Mesenchymal stem cell (in vitro differentiated cells and primary cell): ENCODE data around the gene PRKG2.
A peak's percentile ranks its signal among the peaks of the same experiment; 100 is the strongest.

Experiments
- DNase-seq: peaks from one replicate; pipeline ENCODE4 v3.0.0-alpha.2; 2013
- H2AFZ ChIP-seq: one replicate; pipeline ENCODE4 v1.6.1; 2013; ENCODE audit warnings: low read depth, mild to moderate bottlenecking, control low read depth, inconsistent platforms, low read length, moderate library complexity
- H2AK5ac ChIP-seq: 2 replicates; pipeline ENCODE4 v1.6.1; 2013; ENCODE audit warnings: low read length, moderate library complexity, mild to moderate bottlenecking, inconsistent platforms; ENCODE audit not compliant: severe bottlenecking
- H2BK120ac ChIP-seq: one replicate; pipeline ENCODE4 v1.6.1; 2013; ENCODE audit warnings: low read depth, mild to moderate bottlenecking, inconsistent platforms, low read length, moderate library complexity
- H2BK12ac ChIP-seq, 2 experiments: one replicate each; pipeline ENCODE4 v1.6.1; 2013; ENCODE audit warnings: inconsistent platforms in 2 of 2, low read length in 2 of 2, mild to moderate bottlenecking in 2 of 2, moderate library complexity in 2 of 2, control low read depth in 1 of 2
- H2BK15ac ChIP-seq: one replicate; pipeline ENCODE4 v1.6.1; 2013; ENCODE audit warnings: mild to moderate bottlenecking, low read depth, inconsistent platforms; ENCODE audit not compliant: poor library complexity, severe bottlenecking
- H2BK5ac ChIP-seq: 2 replicates; pipeline ENCODE4 v1.6.1; 2013; ENCODE audit warnings: low read depth, mild to moderate bottlenecking, low read length, control low read depth, inconsistent platforms; ENCODE audit not compliant: poor library complexity, severe bottlenecking
- H3K14ac ChIP-seq, 2 experiments: one replicate each; pipeline ENCODE4 v1.6.1; 2013; ENCODE audit warnings: inconsistent platforms in 2 of 2, low read length in 2 of 2, control low read depth in 1 of 2, mild to moderate bottlenecking in 1 of 2, moderate library complexity in 1 of 2
- H3K18ac ChIP-seq, 2 experiments: one replicate each; pipeline ENCODE4 v1.6.1; 2013; ENCODE audit warnings: inconsistent platforms in 2 of 2, low read length in 2 of 2, control low read depth in 1 of 2, low read depth in 1 of 2, mild to moderate bottlenecking in 1 of 2
- H3K23ac ChIP-seq, 2 experiments: one replicate each; pipeline ENCODE4 v1.6.1; 2013; ENCODE audit warnings: inconsistent platforms in 2 of 2, low read length in 2 of 2, mild to moderate bottlenecking in 2 of 2, moderate library complexity in 2 of 2, control low read depth in 1 of 2
- H3K27ac ChIP-seq: 2 replicates; pipeline ENCODE4 v1.5.1; 2013; ENCODE audit warnings: mild to moderate bottlenecking, moderate library complexity, low read length, control low read depth, inconsistent platforms; ENCODE audit not compliant: poor library complexity, severe bottlenecking
- H3K27me3 ChIP-seq, 2 experiments: 2 replicates each; pipeline versions ENCODE4 v1.6.1 to v1.7.0; 2013; ENCODE audit warnings: low read length in 2 of 2, mild to moderate bottlenecking in 2 of 2, moderate library complexity in 2 of 2, control low read depth in 1 of 2, inconsistent platforms in 1 of 2; ENCODE audit not compliant: control insufficient read depth in 1 of 2, insufficient read depth in 1 of 2
- H3K36me3 ChIP-seq, 2 experiments: 2 replicates each; pipeline versions ENCODE4 v1.6.1 to v1.7.0; 2013; ENCODE audit warnings: low read length in 2 of 2, control low read depth in 1 of 2, inconsistent platforms in 1 of 2, low read depth in 1 of 2, mild to moderate bottlenecking in 1 of 2; ENCODE audit not compliant: insufficient read depth in 2 of 2, control insufficient read depth in 1 of 2
- H3K4ac ChIP-seq, 2 experiments: one replicate each; pipeline ENCODE4 v1.6.1; 2013; ENCODE audit warnings: inconsistent platforms in 2 of 2, low read length in 2 of 2, mild to moderate bottlenecking in 2 of 2, moderate library complexity in 2 of 2, control low read depth in 1 of 2, low read depth in 1 of 2
- H3K4me1 ChIP-seq: 2 replicates; pipeline ENCODE4 v1.6.1; 2013; ENCODE audit warnings: low read depth, low read length, control low read depth; ENCODE audit not compliant: control insufficient read depth, insufficient read depth
- H3K4me2 ChIP-seq: 2 replicates; pipeline ENCODE4 v1.6.1; 2013; ENCODE audit warnings: low read length, mild to moderate bottlenecking, inconsistent platforms; ENCODE audit not compliant: poor library complexity, severe bottlenecking
- H3K4me3 ChIP-seq, 2 experiments: 2 replicates each; pipeline versions ENCODE4 v1.5.1 to v1.7.0; 2013; ENCODE audit warnings: low read length in 2 of 2, mild to moderate bottlenecking in 2 of 2, control low read depth in 1 of 2, low read depth in 1 of 2; ENCODE audit not compliant: insufficient read depth in 1 of 2
- H3K79me1 ChIP-seq: replicated peaks from 2 replicates; pipeline ENCODE4 v1.6.1; 2013; ENCODE audit warnings: mild to moderate bottlenecking, control low read depth, low read length, inconsistent platforms; ENCODE audit not compliant: poor library complexity, severe bottlenecking
- H3K9ac ChIP-seq: 2 replicates; pipeline ENCODE4 v1.7.0; 2013; ENCODE audit warnings: mild to moderate bottlenecking, low read length, moderate library complexity
- H3K9me3 ChIP-seq: 2 replicates; pipeline ENCODE4 v1.7.0; 2013; ENCODE audit warnings: mild to moderate bottlenecking, low read length; ENCODE audit not compliant: control insufficient read depth
- H4K8ac ChIP-seq: one replicate; pipeline ENCODE4 v1.6.1; 2013; ENCODE audit warnings: inconsistent platforms, mild to moderate bottlenecking, low read length, moderate library complexity
- H4K91ac ChIP-seq: one replicate; pipeline ENCODE4 v1.6.1; 2013; ENCODE audit warnings: mild to moderate bottlenecking, low read length, inconsistent platforms
- WGBS: methylation state at CpG from one replicate; pipeline ENCODE4 v1.1.7; 2013; ENCODE audit warnings: mixed read lengths; 5-methylcytosine and 5-hydroxymethylcytosine counted together

PRKG2 gene

GRCh38 chr4:81042578-81043365, 172.2 kb downstream of the PRKG2 start:
- 96% methylated on average over 2 of the region's 5 CpGs for WGBS
- H3K18ac ChIP-seq = no peak overlapping the region
- DNase-seq = no peak

GRCh38 chr4:81040012-81040659, 174.9 kb downstream of the PRKG2 start:
- 37% methylated on average over 4 of the region's 4 CpGs for WGBS
- H3K4me2 ChIP-seq = no peak overlapping the region
- no peak overlapping the region for H2BK5ac ChIP-seq
- no peak overlapping the region for H3K14ac ChIP-seq
- no peak overlapping the region for H4K8ac ChIP-seq
- H2BK15ac ChIP-seq = no peak overlapping the region
- no peaks in the 10 kb centered on the region for H3K79me1 ChIP-seq
- H3K27me3 ChIP-seq = peaks cover 0 to 7% of the 10 kb centered on the region in 2 experiments
- H4K91ac ChIP-seq = no peak overlapping the region
- DNase-seq = peak; percentile 26
- H3K9me3 ChIP-seq = no peaks in the 10 kb centered on the region
- H2AFZ ChIP-seq = no peak overlapping the region
- no peak overlapping the region for H3K4ac ChIP-seq
- H3K18ac ChIP-seq = no peak overlapping the region
- no peak overlapping the region for H2AK5ac ChIP-seq
- H3K9ac ChIP-seq = no peak overlapping the region
- no peak overlapping the region for H3K23ac ChIP-seq
- H3K27ac ChIP-seq = no peak overlapping the region
- H3K36me3 ChIP-seq = no peaks in the 10 kb centered on the region
- H3K4me1 ChIP-seq = peaks cover 4% of the 10 kb centered on the region
- no peak overlapping the region for H2BK12ac ChIP-seq
- no peak overlapping the region for H2BK120ac ChIP-seq
- H3K4me3 ChIP-seq = no peak overlapping the region

More at GRCh38 chr4:81042578-81043365, 172.2 kb downstream of the PRKG2 start:
- no peak overlapping the region for H3K23ac ChIP-seq
- H3K4me2 ChIP-seq = no peak overlapping the region
- H3K4me3 ChIP-seq = no peak overlapping the region
- no peaks in the 10 kb centered on the region for H3K9me3 ChIP-seq
- no peak overlapping the region for H2AFZ ChIP-seq
- peaks cover 0 to 18% of the 10 kb centered on the region in 2 experiments for H3K27me3 ChIP-seq
- no peaks in the 10 kb centered on the region for H3K79me1 ChIP-seq
- H3K14ac ChIP-seq = no peak overlapping the region
- H3K4ac ChIP-seq = no peak overlapping the region
- H2BK120ac ChIP-seq = no peak overlapping the region
- no peak overlapping the region for H2BK12ac ChIP-seq
- H3K9ac ChIP-seq = no peak overlapping the region
- no peaks in the 10 kb centered on the region for H3K36me3 ChIP-seq
- H4K8ac ChIP-seq = no peak overlapping the region
- peaks cover 4% of the 10 kb centered on the region for H3K4me1 ChIP-seq
- no peak overlapping the region for H4K91ac ChIP-seq
- no peak overlapping the region for H2AK5ac ChIP-seq
- no peak overlapping the region for H3K27ac ChIP-seq
- H2BK5ac ChIP-seq = no peak overlapping the region
- no peak overlapping the region for H2BK15ac ChIP-seq

- H4K91ac ChIP-seq = no peak overlapping the region
- no peaks in the 10 kb centered on the region for H3K36me3 ChIP-seq
- H2BK15ac ChIP-seq = no peak overlapping the region
- H2BK5ac ChIP-seq = no peak overlapping the region
- no peak overlapping the region for H2BK120ac ChIP-seq
- no peak overlapping the region for H4K8ac ChIP-seq
- H3K4me2 ChIP-seq = no peak overlapping the region
- peaks cover 0 to 12% of the 10 kb centered on the region in 2 experiments for H3K27me3 ChIP-seq
- no peak overlapping the region for H2BK12ac ChIP-seq
- no peaks in the 10 kb centered on the region for H3K79me1 ChIP-seq
- no peak overlapping the region for H3K4ac ChIP-seq
- H3K4me3 ChIP-seq = no peak overlapping the region
- no peak overlapping the region for H2AK5ac ChIP-seq
- H3K27ac ChIP-seq = no peak overlapping the region
- H3K4me1 ChIP-seq = peaks cover 4% of the 10 kb centered on the region
- WGBS = 0% methylated on average over 1 of the region's 4 CpGs
- H3K9me3 ChIP-seq = no peaks in the 10 kb centered on the region
- DNase-seq = no peak
- no peak overlapping the region for H3K9ac ChIP-seq
- no peak overlapping the region for H3K18ac ChIP-seq
- H3K14ac ChIP-seq = no peak overlapping the region
- H3K23ac ChIP-seq = no peak overlapping the region
- H2AFZ ChIP-seq = no peak overlapping the region
Measured at GRCh38 chr4:81039351-81039972, 175.6 kb downstream of the PRKG2 start.
